IPS-NIHi7 (cell line): ENCODE measurements around the gene AMPD3.

Experiments used
- DNase-seq: peaks from one replicate; pipeline ENCODE4 v3.0.0; 2012; ENCODE audit warnings: mixed read lengths; ENCODE audit errors: extremely low spot score

Gene AMPD3

DNA sequence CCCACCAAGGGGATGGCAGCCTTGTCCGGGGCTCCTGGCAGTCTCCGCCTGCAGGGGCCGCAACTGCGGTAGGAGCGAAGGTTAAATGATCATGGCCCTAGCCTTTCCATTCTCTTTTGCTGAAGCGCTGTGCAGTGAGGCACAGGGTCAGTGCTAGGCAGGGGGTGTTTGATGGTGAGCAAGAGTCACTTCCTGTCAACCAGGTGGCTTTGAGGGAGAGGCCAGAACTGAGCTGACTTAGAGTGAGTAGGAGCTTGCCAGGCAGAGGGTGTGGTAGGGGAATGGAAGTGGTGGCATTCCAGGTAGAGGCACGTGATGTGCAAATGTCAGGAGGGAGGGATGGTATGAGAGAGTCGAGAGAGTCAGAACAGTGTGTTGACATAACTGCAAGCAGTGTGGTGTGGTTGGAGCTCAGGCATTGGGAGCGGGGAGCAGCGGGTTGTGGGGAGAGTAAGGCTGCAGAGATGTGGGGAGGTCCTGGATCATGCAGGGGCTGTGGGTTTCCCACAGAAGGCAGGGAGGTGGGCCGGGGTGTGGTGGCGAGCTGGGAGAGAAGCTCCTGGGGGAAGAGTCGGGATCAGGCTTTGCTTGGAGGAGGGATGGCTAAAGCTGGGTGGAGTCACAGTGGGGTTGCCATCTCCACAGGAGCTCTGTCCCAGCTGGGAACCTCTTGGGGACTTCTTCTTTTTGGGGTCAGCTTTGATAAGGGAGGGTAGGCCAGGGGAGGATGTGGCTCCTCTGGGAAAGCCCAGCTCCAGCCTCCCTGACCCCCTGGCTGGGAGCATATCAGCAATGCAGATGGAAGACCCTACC is 33.3 kb downstream of the AMPD3 start:
- peak; percentile 50 for DNase-seq

DNA sequence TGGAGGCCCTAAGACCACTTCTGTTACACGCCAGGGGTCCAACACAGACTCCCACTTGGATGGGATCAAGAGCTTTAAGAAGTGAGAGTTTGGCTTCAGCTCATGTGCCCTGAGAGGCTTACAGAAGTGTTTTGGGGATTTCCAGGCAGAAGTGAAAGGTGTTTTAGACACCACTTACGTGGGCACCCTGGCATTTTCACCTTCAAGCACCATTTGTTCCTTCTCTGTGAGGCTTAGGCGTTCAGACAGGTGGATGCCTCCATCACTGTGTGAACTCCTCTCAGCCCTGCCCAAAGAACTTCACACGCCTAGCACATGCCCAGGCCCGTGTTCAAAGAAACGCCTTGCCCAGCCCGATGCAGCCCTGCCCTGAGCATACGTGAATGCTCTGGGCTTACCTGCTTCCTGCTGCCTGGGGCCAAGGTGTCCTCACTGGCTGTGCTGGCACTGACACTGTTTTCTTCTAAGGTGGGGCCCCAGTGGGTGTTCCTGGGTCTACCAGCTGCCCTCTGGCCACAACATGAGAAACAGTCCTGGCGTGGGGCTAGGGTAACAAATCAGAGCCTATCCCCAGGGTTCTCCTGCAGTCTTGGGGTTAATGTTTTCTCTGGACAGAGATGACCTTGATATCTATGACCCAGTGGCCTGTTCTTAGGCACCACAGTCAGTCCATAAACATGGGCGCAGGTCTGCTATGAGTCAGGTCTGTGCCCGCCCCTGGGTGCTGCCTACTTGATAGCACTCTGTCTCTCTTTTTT is 34.0 kb downstream of the AMPD3 start:
- DNase-seq = no peak

DNA sequence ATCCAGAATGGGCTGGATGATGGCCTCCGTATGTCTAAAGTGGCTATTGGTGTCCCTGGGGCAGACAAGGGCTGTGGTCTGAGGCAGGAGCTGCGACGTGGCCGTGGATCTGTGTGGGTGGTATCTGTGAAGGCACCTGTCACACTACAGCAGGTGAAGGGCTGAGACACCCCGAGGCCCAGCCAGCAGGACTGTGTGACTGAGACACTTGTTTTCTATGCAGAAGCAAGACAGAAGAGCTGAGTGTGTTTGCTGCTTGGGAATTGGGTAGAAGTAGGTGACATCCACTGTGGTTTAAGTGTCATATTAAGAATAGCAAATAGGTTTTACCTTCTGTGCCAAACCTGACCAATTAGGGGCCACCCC is 35.0 kb downstream of the AMPD3 start:
- no peak for DNase-seq

GRCh38 chr11:10490398-10491241 is 35.6 kb downstream of the AMPD3 start:
- peak; percentile 55 for DNase-seq

- DNase-seq = no peak
Measured at GRCh38 chr11:10492084-10492483, 37.0 kb downstream of the AMPD3 start.

DNA sequence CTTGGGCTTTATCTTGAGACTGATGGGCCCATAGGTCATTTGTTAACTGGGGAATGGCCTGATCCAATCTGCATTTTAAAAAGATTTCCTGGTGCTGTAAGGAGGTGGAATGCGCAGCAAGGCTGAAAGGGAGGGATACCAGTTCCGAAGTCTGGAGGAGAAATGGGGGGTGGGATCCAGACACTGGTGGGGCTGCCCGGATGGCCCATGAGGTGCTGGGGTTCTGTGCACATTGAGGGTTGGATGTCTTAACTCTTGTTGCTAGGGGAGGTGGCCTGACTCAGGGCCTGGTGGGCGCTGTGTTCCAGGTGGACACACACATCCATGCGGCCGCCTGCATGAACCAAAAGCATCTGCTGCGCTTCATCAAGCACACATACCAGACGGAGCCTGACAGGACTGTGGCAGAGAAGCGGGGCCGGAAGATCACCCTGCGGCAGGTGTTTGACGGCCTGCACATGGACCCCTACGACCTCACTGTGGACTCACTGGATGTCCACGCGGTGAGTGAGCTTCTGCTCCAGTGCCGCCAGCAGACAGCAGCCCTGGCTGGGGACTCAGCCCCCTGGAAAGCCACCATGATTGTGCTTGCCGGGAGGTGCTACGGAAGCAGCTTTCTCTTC is 38.1 kb downstream of the AMPD3 start:
- no peak for DNase-seq

DNA sequence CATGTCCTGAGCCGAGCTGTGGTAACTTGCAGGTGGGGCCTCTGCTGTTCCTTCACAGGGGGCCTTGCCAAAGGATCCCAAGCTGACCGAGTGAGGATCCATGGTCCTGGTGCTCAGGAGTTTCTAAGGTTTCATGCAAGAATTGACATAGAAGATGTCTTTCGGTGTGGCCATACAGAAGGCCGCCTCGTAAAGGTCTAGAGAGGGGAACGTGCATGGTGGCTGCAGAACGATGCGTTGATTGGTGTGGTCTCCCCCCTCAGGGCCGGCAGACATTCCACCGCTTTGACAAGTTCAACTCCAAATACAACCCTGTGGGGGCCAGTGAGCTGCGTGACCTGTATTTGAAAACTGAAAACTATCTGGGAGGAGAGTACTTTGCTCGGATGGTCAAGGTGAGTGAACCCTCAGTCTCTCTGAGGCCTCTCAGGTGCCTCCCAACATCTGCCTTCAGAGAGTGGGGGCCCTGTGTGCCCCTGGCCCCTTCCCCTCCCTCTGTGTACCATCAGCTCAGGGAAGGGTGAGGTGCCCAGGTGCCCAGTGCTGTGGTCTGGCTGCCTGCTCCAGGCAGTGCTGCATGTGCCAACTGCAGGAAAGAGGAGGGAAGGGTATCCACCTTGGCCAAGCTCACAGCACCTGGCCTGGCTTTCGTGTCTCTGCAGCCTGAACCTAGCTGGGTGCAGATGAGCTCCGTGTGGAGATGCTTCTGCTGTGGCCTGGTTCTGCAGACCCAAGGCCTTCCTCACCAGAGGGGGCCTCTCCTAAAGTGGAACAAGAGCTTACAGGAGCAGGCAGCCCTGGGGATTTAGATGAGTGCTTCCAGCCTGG is 39.8 kb downstream of the AMPD3 start:
- no peak for DNase-seq

DNA sequence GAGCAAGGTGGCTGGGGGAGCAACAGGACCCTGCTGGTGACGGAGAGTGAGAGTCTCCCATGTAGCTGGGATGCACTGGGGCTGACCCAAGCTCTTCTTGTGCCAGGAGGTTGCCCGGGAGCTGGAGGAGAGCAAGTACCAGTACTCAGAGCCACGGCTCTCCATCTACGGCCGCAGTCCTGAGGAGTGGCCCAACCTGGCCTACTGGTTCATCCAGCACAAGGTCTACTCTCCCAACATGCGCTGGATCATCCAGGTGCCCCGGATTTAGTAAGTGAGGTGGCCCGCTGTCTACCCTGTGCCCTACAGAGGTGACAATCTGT is 40.4 kb downstream of the AMPD3 start:
- DNase-seq = no peak

DNA sequence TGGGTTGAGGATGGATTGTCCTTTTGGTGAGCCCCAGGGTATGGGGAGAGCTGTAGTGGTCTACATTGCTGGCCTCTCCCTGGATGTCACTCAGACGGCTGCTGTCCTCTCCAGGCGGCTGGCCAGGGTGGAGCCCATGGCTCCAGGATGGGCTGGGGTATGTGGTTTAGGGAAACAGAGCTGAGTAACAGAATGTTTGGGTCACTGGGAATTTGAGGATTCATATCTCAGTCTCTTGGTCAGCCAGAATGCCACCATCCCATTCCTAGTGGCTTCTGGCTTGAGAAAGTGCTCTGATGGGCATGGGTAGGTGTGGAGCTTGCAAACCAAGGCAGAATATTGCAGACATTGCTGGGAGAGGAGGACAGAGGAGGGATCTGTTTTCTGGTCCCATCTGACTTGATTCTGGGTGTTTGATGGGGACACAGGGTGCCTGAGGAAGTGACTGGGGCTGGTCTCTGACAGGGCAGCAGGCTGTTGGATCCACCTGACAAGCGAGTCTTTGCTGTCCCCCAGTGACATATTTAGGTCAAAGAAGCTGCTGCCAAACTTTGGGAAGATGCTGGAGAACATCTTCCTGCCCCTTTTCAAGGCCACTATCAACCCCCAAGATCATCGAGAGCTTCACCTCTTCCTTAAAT is 41.4 kb downstream of the AMPD3 start:
- DNase-seq = no peak

DNA sequence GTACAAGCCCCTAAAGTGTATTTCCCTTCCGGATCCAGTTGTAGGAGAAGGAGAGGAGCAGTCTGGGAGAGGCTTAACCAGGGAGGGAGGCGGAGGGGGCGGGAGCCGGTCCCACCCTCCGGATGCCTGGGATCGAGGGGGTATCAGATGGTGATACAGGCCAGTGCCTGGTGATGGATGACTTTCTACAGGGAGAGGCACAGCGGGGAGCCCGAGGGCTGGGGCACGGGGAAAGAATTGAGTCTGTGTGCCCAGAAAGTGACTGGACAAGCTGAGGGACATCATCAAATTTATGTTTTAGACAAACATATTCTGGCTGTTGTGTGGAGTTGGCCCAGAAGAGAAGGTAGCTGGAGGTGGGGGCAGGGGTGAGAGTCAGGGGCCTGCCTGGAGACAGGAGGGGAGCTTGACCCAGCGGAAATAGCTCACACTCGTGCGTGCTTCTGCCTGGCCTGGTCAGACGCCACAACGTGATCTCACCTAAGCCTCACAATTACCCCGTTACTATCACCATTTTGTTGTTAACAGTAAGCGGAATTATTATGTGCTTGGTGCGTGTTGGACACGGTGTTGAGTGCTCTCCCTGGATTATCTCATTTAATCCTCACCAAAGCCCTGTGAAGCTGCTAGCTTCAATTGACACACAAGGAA is 42.4 kb downstream of the AMPD3 start:
- peak; percentile 13 for DNase-seq

DNA sequence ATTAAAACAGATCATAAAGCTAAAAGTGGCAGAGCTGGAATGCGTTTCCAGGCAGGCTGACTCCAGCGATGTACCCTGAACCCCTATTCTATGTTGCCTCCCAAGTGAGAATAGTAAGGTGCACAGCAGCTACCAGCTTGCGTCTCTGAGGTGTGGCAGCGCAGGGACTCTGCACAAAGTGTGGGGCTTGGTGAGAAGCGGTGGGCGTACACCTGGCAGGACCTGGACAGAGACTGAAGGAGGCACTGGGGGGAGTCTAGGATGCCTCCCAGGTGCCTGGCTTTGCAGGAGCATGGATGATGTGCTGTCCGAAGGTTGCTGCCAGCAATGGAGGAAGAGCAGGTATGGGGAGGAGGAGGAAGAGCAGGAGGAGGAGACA is 42.9 kb downstream of the AMPD3 start:
- peak; percentile 4 for DNase-seq

GRCh38 chr11:10498426-10499250 is 43.6 kb downstream of the AMPD3 start:
- DNase-seq = peak; percentile 18

GRCh38 chr11:10499452-10499851 is 44.4 kb downstream of the AMPD3 start:
- DNase-seq = peak; percentile 8

DNA sequence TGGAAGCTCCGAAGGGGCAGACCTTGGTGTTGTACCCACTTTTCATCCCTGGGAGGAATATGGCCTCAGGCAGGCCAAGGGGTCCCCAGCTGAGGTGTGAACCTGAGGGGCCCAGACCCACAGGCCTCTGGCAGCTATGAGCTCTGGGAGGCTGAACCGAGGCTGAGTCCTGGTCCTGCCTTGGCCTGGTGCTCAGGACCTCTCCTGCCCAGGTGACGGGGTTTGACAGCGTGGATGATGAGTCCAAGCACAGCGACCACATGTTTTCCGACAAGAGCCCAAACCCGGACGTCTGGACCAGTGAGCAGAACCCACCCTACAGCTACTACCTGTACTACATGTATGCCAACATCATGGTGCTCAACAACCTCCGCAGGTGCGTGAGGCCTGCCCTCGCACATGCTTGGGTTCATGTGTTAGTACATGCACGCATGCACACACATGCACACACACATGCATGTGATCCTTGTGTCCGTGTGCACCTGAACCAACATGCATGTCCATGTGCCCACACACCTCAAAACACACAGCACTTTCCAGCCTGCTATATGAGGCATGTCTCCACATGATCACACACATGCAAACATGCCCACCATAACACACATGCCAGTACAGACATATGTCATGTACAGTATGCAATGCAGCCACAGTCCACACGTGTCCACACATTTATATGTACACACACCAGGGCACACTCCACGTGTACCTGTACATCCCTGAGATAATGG is 45.0 kb downstream of the AMPD3 start:
- DNase-seq = peak; percentile 4

DNA sequence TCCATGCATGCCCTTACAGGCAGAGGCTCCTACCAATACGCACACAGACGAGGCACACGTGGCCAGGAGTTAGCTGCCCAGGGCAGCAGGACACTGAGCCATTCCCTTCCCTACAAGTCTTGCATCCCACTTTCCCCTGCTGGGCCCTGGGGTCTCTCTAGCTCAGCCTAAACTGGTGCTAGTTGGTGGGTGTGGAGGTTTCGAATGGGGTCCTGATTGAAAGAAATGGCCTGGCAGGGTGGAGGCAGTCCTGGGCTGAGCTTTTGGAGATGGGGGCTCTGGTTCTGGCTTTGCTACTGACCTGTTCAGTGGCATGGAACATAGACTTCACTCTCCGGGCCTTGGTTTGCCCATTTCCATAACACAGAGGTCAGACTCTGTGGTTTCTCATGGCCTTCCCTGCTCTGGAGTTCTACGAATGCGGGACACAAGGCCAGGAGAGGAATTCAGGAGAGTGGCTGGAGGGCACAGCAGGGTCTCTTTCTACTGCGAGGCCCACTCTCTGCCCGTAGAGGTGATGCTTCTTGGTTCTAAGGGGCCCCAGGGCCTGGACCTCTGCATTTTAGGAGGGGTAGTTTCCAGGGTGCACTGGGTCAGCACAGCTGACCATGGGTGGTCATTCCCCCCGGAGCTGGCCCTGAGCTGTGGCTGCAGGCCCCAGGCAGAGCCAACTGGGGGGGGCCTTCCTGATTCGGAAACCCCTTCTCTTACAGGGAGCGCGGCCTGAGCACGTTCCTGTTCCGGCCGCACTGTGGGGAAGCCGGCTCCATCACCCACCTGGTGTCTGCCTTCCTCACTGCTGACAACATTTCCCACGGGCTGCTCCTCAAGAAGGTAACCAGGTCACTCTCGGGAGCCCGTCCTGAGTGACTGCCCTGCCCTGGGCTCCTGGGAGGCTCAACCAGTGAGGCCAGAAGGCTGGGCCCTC is 46.0 kb downstream of the AMPD3 start:
- peak; percentile 10 for DNase-seq

GRCh38 chr11:10502065-10502680 is 47.1 kb downstream of the AMPD3 start:
- peak; percentile 2 for DNase-seq

- peak; percentile 4 for DNase-seq
Measured at GRCh38 chr11:10502770-10503169, 47.7 kb downstream of the AMPD3 start.
